MM.1S (cell line): ENCODE data around the gene COL5A1.

ENCODE experiments used
- DNase-seq: peaks from one replicate; pipeline ENCODE4 v3.0.0-alpha.2; 2015
- H2AFZ ChIP-seq: fragments of 300-600 bp; sonication (generic); 2 replicates; pipeline ENCODE4 v1.6.0; 2016; ENCODE audit warnings: antibody characterized with exemption, low read length
- H3F3A ChIP-seq: fragments of 300-600 bp; sonication (generic); 2 replicates; pipeline ENCODE4 v1.6.1; 2016; ENCODE audit warnings: mild to moderate bottlenecking, antibody characterized with exemption, low read length, moderate library complexity, mixed read lengths; ENCODE audit not compliant: insufficient read depth
- H3K27ac ChIP-seq: fragments of 300-600 bp; sonication (generic); 2 replicates; pipeline ENCODE4 v1.5.1; 2016; ENCODE audit warnings: mild to moderate bottlenecking, low read length
- H3K27me3 ChIP-seq: fragments of 300-600 bp; sonication (generic); replicated peaks from 2 replicates; pipeline ENCODE4 v1.6.0; 2016; ENCODE audit warnings: low read length; ENCODE audit not compliant: insufficient read depth
- H3K36me3 ChIP-seq: fragments of 300-600 bp; sonication (generic); replicated peaks from 2 replicates; pipeline ENCODE4 v1.6.1; 2016; ENCODE audit warnings: mild to moderate bottlenecking, low read length, mixed read lengths; ENCODE audit not compliant: insufficient read depth
- H3K4me1 ChIP-seq: fragments of 300-600 bp; sonication (generic); 2 replicates; pipeline ENCODE4 v1.6.1; 2016; ENCODE audit warnings: low read length, mixed read lengths
- H3K4me2 ChIP-seq: fragments of 300-600 bp; sonication (generic); 2 replicates; pipeline ENCODE4 v1.6.0; 2016; ENCODE audit warnings: low read depth, low read length
- H3K4me3 ChIP-seq: fragments of 300-600 bp; sonication (generic); 2 replicates; pipeline ENCODE4 v1.5.1; 2016; ENCODE audit warnings: low read length, mixed read lengths
- H3K79me2 ChIP-seq: fragments of 300-600 bp; sonication (generic); 2 replicates; pipeline ENCODE4 v1.6.1; 2016; ENCODE audit warnings: mixed run types, low read length, mixed read lengths
- H3K9ac ChIP-seq: fragments of 300-600 bp; sonication (generic); 2 replicates; pipeline ENCODE4 v1.6.1; 2016; ENCODE audit warnings: low read length, mixed read lengths
- H3K9me2 ChIP-seq: fragments of 300-600 bp; sonication (generic); replicated peaks from 2 replicates; pipeline ENCODE4 v1.6.1; 2016; ENCODE audit warnings: mild to moderate bottlenecking, low read length, mixed read lengths; ENCODE audit not compliant: insufficient read depth
- H3K9me3 ChIP-seq: fragments of 300-600 bp; sonication (generic); replicated peaks from 2 replicates; pipeline ENCODE4 v1.6.1; 2016; ENCODE audit warnings: mild to moderate bottlenecking, low read length, mixed read lengths; ENCODE audit not compliant: insufficient read depth
- H4K20me1 ChIP-seq: fragments of 300-600 bp; sonication (generic); 2 replicates; pipeline ENCODE4 v1.6.1; 2016; ENCODE audit warnings: mild to moderate bottlenecking, low read length, moderate library complexity, mixed read lengths; ENCODE audit not compliant: insufficient read depth
- EZH2 ChIP-seq: fragments of 300-600 bp; sonication (generic); optimal IDR thresholded peaks from 2 replicates; pipeline ENCODE3; 2017; ENCODE audit warnings: low read depth, mild to moderate bottlenecking, antibody characterized with exemption, low read length, mixed read lengths
- EZH2phosphoT487 ChIP-seq: fragments of 300-600 bp; sonication (generic); IDR thresholded peaks from 2 replicates; pipeline ENCODE4 v1.6.1; 2018; ENCODE audit warnings: antibody characterized with exemption, low read length
- TF ChIP-seq, protein P1 (sequence below): fragments of 300-600 bp; sonication (generic); IDR thresholded peaks from 2 replicates; pipeline ENCODE4 v1.5.1; 2016; ENCODE audit warnings: antibody characterized with exemption, low read length, mixed read lengths

COL5A1 gene

DNA sequence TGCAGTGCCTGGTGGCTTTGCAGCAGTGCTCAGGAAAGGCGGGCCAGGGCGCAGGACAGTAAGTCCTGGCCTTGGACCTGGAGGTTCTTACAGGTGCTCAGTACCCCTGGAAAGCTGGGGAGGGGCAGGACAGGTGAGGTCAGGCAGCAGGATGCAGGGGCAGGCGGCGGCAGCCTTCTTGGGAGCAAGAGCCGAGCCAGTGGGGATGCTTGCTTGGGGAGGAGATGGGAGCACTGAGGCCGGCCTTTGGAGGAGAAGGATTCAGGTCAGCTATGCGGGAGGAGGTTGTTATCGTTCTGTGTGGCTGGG lies 98.0 kb downstream of the COL5A1 start:
- no peak for DNase-seq
- Histone ChIP-seq H3K36me3 (no peaks in the 10 kb centered on the region), H3F3A (no peaks in the 10 kb centered on the region), H3K4me3 (no peak overlapping the region), H3K27me3 (peaks cover 79% of the 10 kb centered on the region), H3K79me2 (no peaks in the 10 kb centered on the region), H4K20me1 (no peaks in the 10 kb centered on the region), H3K27ac (no peak overlapping the region), H3K9me2 (no peaks in the 10 kb centered on the region), H3K9ac (no peak overlapping the region), H3K9me3 (no peaks in the 10 kb centered on the region), H3K4me1 (no peaks in the 10 kb centered on the region), H2AFZ (no peak overlapping the region), H3K4me2 (no peak overlapping the region)
- TF ChIP-seq EZH2 (no peak), EZH2phosphoT487 (no peak)
- TF ChIP-seq, protein P1, sequence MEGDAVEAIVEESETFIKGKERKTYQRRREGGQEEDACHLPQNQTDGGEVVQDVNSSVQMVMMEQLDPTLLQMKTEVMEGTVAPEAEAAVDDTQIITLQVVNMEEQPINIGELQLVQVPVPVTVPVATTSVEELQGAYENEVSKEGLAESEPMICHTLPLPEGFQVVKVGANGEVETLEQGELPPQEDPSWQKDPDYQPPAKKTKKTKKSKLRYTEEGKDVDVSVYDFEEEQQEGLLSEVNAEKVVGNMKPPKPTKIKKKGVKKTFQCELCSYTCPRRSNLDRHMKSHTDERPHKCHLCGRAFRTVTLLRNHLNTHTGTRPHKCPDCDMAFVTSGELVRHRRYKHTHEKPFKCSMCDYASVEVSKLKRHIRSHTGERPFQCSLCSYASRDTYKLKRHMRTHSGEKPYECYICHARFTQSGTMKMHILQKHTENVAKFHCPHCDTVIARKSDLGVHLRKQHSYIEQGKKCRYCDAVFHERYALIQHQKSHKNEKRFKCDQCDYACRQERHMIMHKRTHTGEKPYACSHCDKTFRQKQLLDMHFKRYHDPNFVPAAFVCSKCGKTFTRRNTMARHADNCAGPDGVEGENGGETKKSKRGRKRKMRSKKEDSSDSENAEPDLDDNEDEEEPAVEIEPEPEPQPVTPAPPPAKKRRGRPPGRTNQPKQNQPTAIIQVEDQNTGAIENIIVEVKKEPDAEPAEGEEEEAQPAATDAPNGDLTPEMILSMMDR = no peak

- Histone ChIP-seq H4K20me1 (no peaks in the 10 kb centered on the region), H3K4me1 (no peaks in the 10 kb centered on the region)
- no peak for DNase-seq
Measured at GRCh38 chr9:134740071-134740470, 98.5 kb downstream of the COL5A1 start.

GRCh38 chr9:134741846-134742245 lies 100.2 kb downstream of the COL5A1 start:
- H3K27me3 ChIP-seq = peaks cover 72% of the 10 kb centered on the region
- H2AFZ ChIP-seq = no peak overlapping the region
- H3K9me3 ChIP-seq = no peaks in the 10 kb centered on the region
- no peaks in the 10 kb centered on the region for H3K4me1 ChIP-seq
- no peak overlapping the region for H3K4me3 ChIP-seq
- no peaks in the 10 kb centered on the region for H3K79me2 ChIP-seq
- no peaks in the 10 kb centered on the region for H4K20me1 ChIP-seq
- no peaks in the 10 kb centered on the region for H3K36me3 ChIP-seq
- H3K9me2 ChIP-seq = no peaks in the 10 kb centered on the region
- no peak for DNase-seq
- H3F3A ChIP-seq = no peaks in the 10 kb centered on the region
- H3K9ac ChIP-seq = no peak overlapping the region
- TF ChIP-seq, protein P1 = no peak
- TF ChIP-seq EZH2 = no peak
- no peak for TF ChIP-seq EZH2phosphoT487
- no peak overlapping the region for H3K27ac ChIP-seq
- H3K4me2 ChIP-seq = no peak overlapping the region

More at GRCh38 chr9:134740071-134740470, 98.5 kb downstream of the COL5A1 start:
- TF ChIP-seq EZH2 = no peak
- TF ChIP-seq, protein P1 = no peak
- TF ChIP-seq EZH2phosphoT487 = no peak
- H3K4me2 ChIP-seq = no peak overlapping the region
- H3K9ac ChIP-seq = no peak overlapping the region
- no peaks in the 10 kb centered on the region for H3K79me2 ChIP-seq
- H3F3A ChIP-seq = no peaks in the 10 kb centered on the region
- no peak overlapping the region for H2AFZ ChIP-seq
- H3K4me3 ChIP-seq = no peak overlapping the region
- no peaks in the 10 kb centered on the region for H3K9me3 ChIP-seq
- H3K36me3 ChIP-seq = no peaks in the 10 kb centered on the region
- peaks cover 82% of the 10 kb centered on the region for H3K27me3 ChIP-seq
- no peak overlapping the region for H3K27ac ChIP-seq
- no peaks in the 10 kb centered on the region for H3K9me2 ChIP-seq
